HG03097 (cell line): ENCODE data around the gene DENND1A.

Source experiments
- ATAC-seq: cut with Tn5 transposase; IDR thresholded peaks from one replicate; pipeline ENCODE4 v1.9.1; 2021; ENCODE audit not compliant: unreplicated experiment, low FRiP score

The DENND1A gene

GRCh38 chr9:123355761-123356431 lies 574.0 kb downstream of the DENND1A start, which contains the start of gene CRB2:
Gene CRB2, plus strand, starts transcription at chr9:123356197. Its CDS starts 64 bp downstream, at chr9:123356261.
- ATAC-seq = no peak

GRCh38 chr9:123354806-123355508 lies 575.0 kb downstream of the DENND1A start:
- no peak for ATAC-seq

DNA sequence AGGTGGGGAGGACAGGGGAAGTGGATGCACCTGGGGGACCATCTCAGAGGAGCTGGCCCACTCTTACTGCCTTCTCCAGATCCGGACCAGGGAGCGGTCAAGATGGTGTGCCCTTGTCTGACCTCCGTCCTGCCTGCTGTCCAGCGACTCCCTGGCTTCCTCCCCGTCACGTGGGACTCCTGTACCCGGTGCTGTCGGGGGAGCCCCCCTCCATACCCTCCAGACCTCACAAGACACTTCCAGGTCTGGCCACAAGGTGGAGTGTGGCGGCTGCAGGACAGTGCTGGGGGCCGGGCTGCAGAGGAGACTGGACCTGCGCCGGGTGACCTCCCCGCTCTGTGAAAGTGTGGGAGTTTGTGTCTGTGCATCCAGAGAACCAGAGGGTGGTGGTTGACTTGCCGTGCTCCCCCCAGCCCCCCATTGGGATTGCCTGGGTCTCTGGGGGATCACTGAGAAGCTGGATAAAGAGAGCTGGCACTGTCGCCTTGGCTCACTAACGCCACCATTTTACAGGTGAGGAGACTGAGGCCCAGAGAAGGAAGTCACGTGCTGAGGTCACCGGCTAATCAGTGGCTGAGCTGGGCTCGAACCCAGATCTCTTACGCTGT lies 575.8 kb downstream of the DENND1A start:
- ATAC-seq = no peak

- no peak for ATAC-seq
These were observed 576.9 kb downstream of the DENND1A start for GRCh38 chr9:123353041-123353440.

DNA sequence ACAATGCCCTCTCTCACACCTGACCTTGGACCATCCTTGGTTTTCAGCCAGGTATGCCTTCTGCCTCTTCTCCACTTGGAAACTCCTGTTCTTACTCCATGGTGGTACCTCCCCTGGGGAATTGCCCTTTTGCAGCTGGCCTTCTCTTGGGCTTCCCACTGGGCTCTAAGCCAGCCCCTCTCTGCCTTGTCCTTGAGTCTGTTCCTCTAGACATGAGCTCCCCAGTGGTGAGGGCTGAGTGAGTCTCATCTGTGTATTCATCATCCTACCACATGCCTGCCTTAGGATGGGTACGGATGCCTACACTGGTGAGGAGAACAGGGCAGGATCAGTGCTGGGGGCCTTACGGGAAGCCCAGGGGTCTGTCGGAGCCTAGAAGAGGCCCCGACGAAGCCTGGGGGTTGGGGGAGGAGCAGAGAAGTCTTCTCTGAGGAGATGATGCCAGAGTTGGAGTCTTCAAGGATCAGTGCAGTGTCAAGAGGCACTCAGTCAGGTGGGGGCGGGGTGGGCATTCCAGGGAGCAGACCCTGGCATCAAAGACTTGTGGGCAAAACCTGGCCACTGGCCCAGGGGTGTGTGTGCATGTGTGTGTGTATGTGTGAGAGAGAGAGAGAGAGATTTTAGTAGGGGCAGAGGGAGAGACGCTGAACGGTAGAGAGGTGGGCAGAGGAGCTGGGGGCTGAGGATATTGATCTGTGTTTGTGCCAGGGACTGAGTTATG lies 579.2 kb downstream of the DENND1A start:
- no peak for ATAC-seq

DNA sequence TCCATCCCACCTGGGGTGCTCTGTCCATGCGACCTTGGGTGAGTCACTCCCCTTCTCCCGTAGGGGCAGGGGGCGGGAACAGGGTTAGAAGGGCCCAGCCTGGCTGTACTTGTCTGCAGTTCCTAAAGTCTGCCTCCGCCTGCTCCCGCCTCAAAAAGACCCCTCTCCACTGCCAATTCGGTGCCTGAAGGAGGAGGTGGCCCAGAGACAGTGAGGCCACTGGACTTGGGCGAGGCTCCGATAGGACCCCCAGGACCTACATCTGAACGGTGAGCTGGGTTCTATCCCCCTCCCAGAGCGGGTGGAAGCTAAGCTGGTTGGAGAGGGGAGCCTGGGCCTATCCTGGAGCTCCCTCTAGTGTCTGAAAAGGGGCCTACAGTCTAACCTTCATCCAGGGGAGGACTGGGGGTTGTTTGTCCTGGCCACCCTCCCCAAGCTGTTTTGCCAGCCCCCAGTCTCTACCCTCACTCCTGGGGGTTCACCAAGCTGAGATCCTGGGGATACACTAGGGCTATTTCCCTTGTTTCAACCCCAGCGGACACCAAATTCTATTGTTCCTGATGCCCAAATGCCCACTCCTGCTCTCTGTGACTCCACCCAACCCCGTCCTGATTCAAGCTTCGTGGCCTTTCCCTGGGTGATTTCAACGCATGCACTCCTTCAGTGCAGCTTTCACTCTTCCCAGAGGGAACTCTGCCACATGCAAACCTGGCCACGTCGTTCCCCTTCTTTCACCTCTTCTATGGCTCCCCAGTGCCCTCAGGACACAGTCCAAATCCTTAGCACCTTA lies 580.0 kb downstream of the DENND1A start:
- ATAC-seq = no peak

DNA sequence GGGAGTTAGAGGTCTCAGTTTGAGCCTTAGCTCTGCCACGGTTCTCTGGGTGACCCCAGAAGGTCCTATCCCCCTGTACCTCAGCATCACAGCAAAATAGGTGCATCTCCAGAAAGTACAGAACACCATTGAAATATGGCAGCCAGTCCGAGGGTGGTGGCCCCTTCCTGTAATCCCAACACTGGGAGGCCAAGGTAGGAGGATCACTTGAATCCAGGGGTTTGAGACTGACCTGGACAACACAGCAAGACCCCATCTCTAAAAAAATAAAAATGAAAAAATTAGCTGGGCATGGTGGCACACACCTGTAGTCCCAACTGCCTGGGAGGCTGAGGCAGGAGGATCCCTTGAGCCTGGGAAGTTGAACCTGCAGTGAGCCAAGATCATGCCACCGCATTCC lies 580.9 kb downstream of the DENND1A start:
- ATAC-seq = no peak

DNA sequence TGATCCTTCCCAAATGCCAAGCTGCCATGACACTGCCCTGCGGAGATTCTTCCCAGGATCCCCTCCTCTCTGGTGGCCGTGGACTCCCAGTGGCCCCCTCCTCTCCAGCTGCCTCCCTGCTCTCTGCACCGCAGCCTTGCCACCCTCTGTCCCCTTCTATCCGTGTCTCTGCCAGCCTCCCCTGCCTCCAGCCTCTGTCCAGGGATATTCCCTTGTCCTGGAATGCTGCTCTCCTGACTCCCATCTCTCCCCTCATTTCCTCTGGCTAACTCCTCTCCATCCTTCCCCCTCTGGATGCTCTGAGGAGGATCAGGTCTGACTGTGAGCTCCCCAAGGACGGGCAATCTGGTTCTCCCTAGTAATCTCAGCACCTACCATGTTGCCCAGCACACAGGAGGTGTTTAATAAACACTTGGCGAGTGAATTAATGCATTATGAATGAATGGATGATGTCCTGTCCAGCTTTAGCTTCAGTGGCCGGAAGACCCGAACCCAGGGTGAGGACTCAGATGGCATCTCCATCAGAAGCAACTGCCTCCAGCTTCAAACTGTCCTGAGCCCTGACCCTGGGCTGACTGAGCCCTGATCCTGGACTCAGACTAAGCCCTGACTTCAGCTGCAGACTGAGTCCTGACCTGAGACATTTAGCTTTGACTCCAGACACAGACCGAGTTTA lies 581.5 kb downstream of the DENND1A start:
- ATAC-seq = no peak

DNA sequence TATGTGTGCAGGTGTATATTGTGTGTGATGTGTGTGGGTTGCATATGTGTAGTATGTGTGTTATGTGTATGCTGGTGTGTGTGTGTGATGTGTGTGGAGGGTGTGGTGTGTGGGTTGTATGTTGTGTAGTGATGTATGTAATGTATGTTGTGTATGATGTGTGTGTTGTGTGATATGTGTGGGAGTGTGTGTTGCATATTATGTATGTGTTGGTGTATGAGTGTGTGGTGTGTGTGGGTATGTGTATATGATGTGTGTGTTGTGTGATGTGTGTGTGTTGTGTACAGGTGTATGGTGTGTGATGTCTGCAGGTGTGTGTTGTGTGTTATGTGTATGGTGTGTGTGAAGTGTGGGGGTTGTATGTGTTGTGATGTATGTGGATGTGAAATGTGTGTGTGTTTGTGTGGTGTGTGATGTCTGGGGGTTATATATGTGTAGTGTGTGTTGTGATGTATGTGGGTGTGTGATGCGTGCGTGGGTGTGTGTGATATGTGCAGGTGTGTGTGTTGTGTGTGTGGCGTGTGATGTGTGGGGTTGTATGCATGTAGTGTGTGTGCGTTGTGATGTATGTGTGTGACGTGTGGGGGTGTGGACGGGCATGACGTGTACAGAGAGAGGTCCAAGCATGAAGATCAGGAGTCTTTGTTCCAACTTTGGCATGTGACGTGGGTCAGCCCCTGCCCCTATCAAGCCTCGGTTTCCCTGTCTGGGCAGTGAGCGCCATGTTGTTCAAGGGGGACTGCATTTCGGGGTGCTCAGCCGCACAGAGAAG lies 582.5 kb downstream of the DENND1A start:
- ATAC-seq = no peak

- no peak for ATAC-seq
These were observed 583.1 kb downstream of the DENND1A start for GRCh38 chr9:123346826-123347225.

GRCh38 chr9:123346026-123346425 lies 583.9 kb downstream of the DENND1A start:
- ATAC-seq = no peak

DNA sequence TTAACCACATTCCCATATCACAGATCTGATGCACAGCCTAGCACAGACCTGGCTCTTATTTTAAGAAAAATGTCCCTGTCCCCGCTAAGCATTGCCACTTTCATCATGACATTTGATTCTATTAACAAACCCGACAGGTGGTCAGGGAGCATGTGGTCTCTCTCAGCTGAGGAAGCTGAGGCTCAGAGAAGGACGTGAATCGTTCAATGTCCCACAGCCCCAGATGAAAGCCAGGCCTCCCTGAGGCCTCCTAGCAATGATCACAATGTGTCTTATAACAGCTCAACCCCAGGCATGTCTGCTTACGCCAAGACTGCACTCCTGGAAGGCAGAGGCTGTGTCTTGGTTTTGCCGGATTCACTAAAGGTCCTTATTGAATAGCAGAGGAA lies 584.4 kb downstream of the DENND1A start:
- ATAC-seq = no peak

DNA sequence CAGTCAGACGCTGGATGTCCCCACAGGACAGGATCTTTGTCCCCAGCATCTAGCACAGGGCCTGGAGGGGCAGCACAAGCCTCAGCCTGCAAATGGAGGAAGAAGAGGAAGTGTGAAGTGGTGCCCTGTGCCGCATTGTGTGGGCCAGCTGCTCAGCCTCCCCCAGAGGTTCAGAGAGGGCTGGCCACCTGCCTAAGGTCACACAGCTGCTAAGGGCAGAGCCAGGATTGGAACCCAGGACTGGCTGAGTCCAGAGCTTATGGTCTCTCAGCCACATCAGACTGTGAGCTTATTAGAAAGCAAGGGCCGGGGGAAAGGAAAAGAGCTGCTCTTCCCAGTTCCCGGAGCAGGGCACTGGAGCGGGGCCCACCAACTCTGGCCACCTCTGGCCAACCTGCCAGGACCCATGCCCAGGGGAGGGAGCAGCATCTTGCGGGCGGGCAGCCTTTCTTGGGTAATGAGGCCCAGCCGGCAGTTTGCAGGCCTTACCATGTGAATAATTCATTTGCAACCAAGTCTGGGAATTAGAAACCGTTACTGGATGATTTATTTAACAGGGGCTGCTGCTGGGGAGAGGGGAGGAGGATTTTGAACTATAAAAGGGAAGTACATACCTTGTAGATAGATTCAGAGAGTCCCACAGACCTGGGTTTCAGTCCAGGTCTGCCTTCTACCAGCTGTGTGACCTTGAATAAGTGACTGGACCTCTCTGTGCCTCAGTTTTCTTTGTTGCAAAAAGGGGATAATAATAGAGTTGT lies 585.6 kb downstream of the DENND1A start:
- ATAC-seq = no peak

- no peak for ATAC-seq
These were observed 586.3 kb downstream of the DENND1A start for GRCh38 chr9:123343443-123344191.

GRCh38 chr9:123342247-123342646 lies 587.7 kb downstream of the DENND1A start:
- no peak for ATAC-seq

- no peak for ATAC-seq
These were observed 588.1 kb downstream of the DENND1A start for GRCh38 chr9:123341816-123342215.

DNA sequence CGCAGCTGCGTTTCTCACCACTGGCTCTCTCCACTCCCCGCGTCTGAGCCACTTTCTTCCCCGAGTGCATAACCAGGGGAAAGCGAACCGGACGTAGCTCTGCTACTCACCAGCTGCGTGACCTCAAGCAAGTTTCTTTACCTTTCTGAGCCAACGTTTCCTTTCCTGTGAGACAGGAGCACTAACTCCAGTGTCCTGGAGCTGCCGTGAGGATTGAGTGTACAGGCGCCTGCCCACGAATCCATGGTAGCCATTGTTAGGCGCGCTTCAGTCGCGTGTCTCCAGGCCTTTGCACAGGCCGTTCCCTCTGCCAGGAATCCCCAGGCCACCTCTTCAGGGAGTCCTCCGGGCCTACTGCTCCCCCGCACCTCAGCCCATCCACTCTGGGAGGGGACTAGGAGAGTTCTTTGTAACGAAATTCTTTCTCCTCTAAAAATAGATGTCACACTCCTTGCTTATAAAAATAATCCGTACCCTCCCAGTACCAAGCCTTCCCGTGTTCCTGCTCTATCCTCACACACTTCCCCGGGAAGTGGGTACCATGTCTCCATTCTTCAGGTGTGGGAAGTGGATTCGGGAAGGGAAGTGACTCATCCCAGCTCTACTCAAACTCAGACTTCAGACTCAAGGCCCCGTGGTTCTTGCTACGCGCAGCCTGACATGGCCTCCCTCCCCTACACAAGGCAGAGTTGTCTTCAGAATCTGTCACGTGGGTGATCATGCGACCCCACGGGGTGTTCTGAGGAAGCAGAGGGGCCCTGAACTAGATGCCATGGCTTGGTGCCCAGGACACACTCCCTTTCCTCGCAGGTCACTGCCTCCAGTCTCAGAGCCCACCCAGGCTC lies 590.0 kb downstream of the DENND1A start:
- ATAC-seq = peak; percentile 45
